H1 (cell line): ENCODE measurements around the gene IQGAP3. TPM values are rescaled to one million over a fixed set of nuclear protein-coding genes. Genes with fewer than 3 reads are reported as not detected.

Experiments
- CTCF ChIA-PET: fragments of 300-600 bp; sonication (Branson Sonifier 250); formaldehyde crosslinking; loops from one replicate; lab custom pipeline; 2021; ENCODE audit not compliant: partially characterized antibody; lab: Charles Lee
- POLR2A ChIA-PET: fragments of 300-600 bp; sonication (Branson Sonifier 250); formaldehyde crosslinking; loops from one replicate; lab custom pipeline; 2021; ENCODE audit warnings: inconsistent platforms; ENCODE audit not compliant: partially characterized antibody; lab: Charles Lee
- DNase-seq, 2 experiments: peaks; one replicate each; pipeline versions ENCODE4 v3.0.0 to v3.0.0-alpha.2; 2010 to 2022; ENCODE audit warnings: low spot score in 2 of 2, low read depth in 1 of 2, mixed read lengths in 1 of 2
- FAIRE-seq: peaks from 2 replicates; lab custom pipeline; 2011; peaks lifted over from hg19 to GRCh38; lab: Jason Lieb, UNC
- H2AFZ ChIP-seq: 2 replicates; pipeline ENCODE4 v1.8.1; 2012; ENCODE audit warnings: low read length, inconsistent platforms
- H2AK5ac ChIP-seq: 2 replicates; pipeline ENCODE4 v1.6.1; 2013; ENCODE audit warnings: low read depth, low read length
- H2BK120ac ChIP-seq: replicated peaks from 2 replicates; pipeline ENCODE3; 2013; ENCODE audit warnings: low read depth, low read length, inconsistent platforms
- H2BK12ac ChIP-seq: 2 replicates; pipeline ENCODE4 v1.6.1; 2013; ENCODE audit warnings: low read depth, low read length
- H2BK15ac ChIP-seq: 2 replicates; pipeline ENCODE4 v1.6.1; 2013; ENCODE audit warnings: low read length
- H2BK20ac ChIP-seq: 2 replicates; pipeline ENCODE4 v1.6.1; 2013; ENCODE audit warnings: low read length
- H2BK5ac ChIP-seq: 2 replicates; pipeline ENCODE4 v1.6.1; 2013; ENCODE audit warnings: low read depth, low read length
- H3K14ac ChIP-seq: 2 replicates; pipeline ENCODE4 v1.6.1; 2013; ENCODE audit warnings: inconsistent platforms; ENCODE audit not compliant: insufficient read length
- H3K18ac ChIP-seq: 2 replicates; pipeline ENCODE4 v1.6.1; 2013; ENCODE audit warnings: low read length; ENCODE audit errors: extremely low read depth
- H3K23ac ChIP-seq: 2 replicates; pipeline ENCODE4 v1.6.1; 2013; ENCODE audit warnings: inconsistent platforms; ENCODE audit not compliant: insufficient read length
- H3K23me2 ChIP-seq: 2 replicates; pipeline ENCODE4 v1.6.1; 2013; ENCODE audit warnings: low read depth, low read length
- H3K27ac ChIP-seq: 2 replicates; pipeline ENCODE4 v1.6.1; 2011; ENCODE audit warnings: low read depth, low read length, inconsistent platforms
- H3K27me3 ChIP-seq, 4 experiments: replicated peaks in 1 of 4; 1 replicate in 1 of 4; 2 replicates in 3 of 4; pipeline versions ENCODE4 v1.6.1 to v1.8.1; 2011 to 2013; ENCODE audit warnings: low read length in 3 of 4, mild to moderate bottlenecking in 3 of 4, inconsistent platforms in 2 of 4, mixed read lengths in 2 of 4, moderate library complexity in 1 of 4; ENCODE audit not compliant: control insufficient read depth in 3 of 4, insufficient read depth in 3 of 4; ENCODE audit errors: extremely low read depth in 1 of 4
- H3K36me3 ChIP-seq, 4 experiments: 2 replicates each; pipeline versions ENCODE4 v1.6.1 to v1.8.1; 2011 to 2013; ENCODE audit warnings: mild to moderate bottlenecking in 4 of 4, low read length in 3 of 4, moderate library complexity in 2 of 4, control low read depth in 1 of 4, inconsistent platforms in 1 of 4; ENCODE audit not compliant: insufficient read depth in 4 of 4, control insufficient read depth in 2 of 4
- H3K4ac ChIP-seq: replicated peaks from 2 replicates; pipeline ENCODE3; 2013; ENCODE audit warnings: low read length, low read depth, mixed read lengths, inconsistent platforms; ENCODE audit not compliant: insufficient read length
- H3K4me1 ChIP-seq, 4 experiments: replicated peaks in 1 of 4; 1 replicate in 1 of 4; 2 replicates in 3 of 4; pipeline versions ENCODE4 v1.6.1 to v1.8.1; 2011 to 2013; ENCODE audit warnings: low read length in 3 of 4, inconsistent platforms in 2 of 4, mixed read lengths in 1 of 4; ENCODE audit not compliant: insufficient read depth in 4 of 4, control insufficient read depth in 3 of 4
- H3K4me2 ChIP-seq, 2 experiments: 2 replicates each; pipeline versions ENCODE4 v1.6.1 to v1.8.1; 2011 to 2013; ENCODE audit warnings: low read depth in 2 of 2, low read length in 2 of 2, control low read depth in 1 of 2, inconsistent platforms in 1 of 2, mild to moderate bottlenecking in 1 of 2; ENCODE audit not compliant: insufficient read depth in 1 of 2
- H3K4me3 ChIP-seq, 4 experiments: fragments of 200-600, 300-600 bp in 1 of 4; sonication (generic), shearing (Covaris generic), sonication (Bioruptor Twin) in 1 of 4; 2 replicates each; pipeline versions ENCODE4 v1.5.1 to v1.8.1; 2011 to 2016; ENCODE audit warnings: low read length in 4 of 4, low read depth in 3 of 4, control low read depth in 2 of 4, inconsistent platforms in 2 of 4, mild to moderate bottlenecking in 2 of 4, mixed read lengths in 1 of 4, moderate library complexity in 1 of 4; ENCODE audit not compliant: insufficient read depth in 2 of 4; ENCODE audit errors: extremely low read depth in 1 of 4
- H3K56ac ChIP-seq: replicated peaks from 2 replicates; pipeline ENCODE3; 2013; ENCODE audit warnings: low read depth, mild to moderate bottlenecking, mixed read lengths, low read length, inconsistent platforms; ENCODE audit not compliant: insufficient read length
- H3K79me1 ChIP-seq: 2 replicates; pipeline ENCODE4 v1.6.1; 2013; ENCODE audit warnings: low read depth, low read length, control low read depth
- H3K79me2 ChIP-seq, 2 experiments: 2 replicates each; pipeline versions ENCODE4 v1.6.1 to v1.8.1; 2012 to 2013; ENCODE audit warnings: low read length in 2 of 2, mild to moderate bottlenecking in 2 of 2, inconsistent platforms in 1 of 2; ENCODE audit not compliant: insufficient read depth in 2 of 2, control insufficient read depth in 1 of 2
- H3K9ac ChIP-seq, 4 experiments: replicated peaks in 1 of 4; 1 replicate in 1 of 4; 2 replicates in 3 of 4; pipeline versions ENCODE4 v1.6.1 to v1.8.1; 2011 to 2013; ENCODE audit warnings: low read depth in 3 of 4, low read length in 3 of 4, control low read depth in 2 of 4, mild to moderate bottlenecking in 2 of 4, moderate library complexity in 2 of 4, inconsistent platforms in 1 of 4; ENCODE audit errors: extremely low read depth in 1 of 4
- H3K9me3 ChIP-seq, 2 experiments: 2 replicates each; pipeline versions ENCODE4 v1.6.1 to v1.8.1; 2012 to 2013; ENCODE audit warnings: mild to moderate bottlenecking in 2 of 2, moderate library complexity in 2 of 2, control low read depth in 1 of 2, inconsistent platforms in 1 of 2, low read depth in 1 of 2, low read length in 1 of 2, mixed read lengths in 1 of 2; ENCODE audit not compliant: insufficient read depth in 2 of 2
- H4K20me1 ChIP-seq, 2 experiments: replicated peaks in 1 of 2; 2 replicates each; pipeline versions ENCODE3 to v1.8.1; 2011 to 2013; ENCODE audit warnings: inconsistent platforms in 2 of 2, low read length in 2 of 2, mild to moderate bottlenecking in 1 of 2; ENCODE audit not compliant: insufficient read depth in 2 of 2, control insufficient read depth in 1 of 2
- H4K5ac ChIP-seq: 2 replicates; pipeline ENCODE4 v1.6.1; 2013; ENCODE audit warnings: low read length, low read depth, mixed read lengths, inconsistent platforms; ENCODE audit not compliant: insufficient read length
- H4K8ac ChIP-seq: 2 replicates; pipeline ENCODE4 v1.8.0; 2013; ENCODE audit warnings: mild to moderate bottlenecking, moderate library complexity, low read length, inconsistent platforms; ENCODE audit not compliant: insufficient read depth; ENCODE audit errors: extremely low read depth
- H4K91ac ChIP-seq: replicated peaks from 2 replicates; pipeline ENCODE3; 2013; ENCODE audit warnings: low read length, mixed read lengths, inconsistent platforms; ENCODE audit not compliant: insufficient read length
- BRCA1 ChIP-seq: IDR thresholded peaks from 2 replicates; pipeline ENCODE4 v1.6.1; 2012; ENCODE audit warnings: low read depth, low read length, improper control_type of control experiment
- EGR1 ChIP-seq: IDR thresholded peaks from 2 replicates; pipeline ENCODE4 v1.6.1; 2011; ENCODE audit warnings: low read depth, low read length, borderline replicate concordance
- PHF8 ChIP-seq: fragments of 200-600 bp; sonication (generic); conservative IDR thresholded peaks from 2 replicates; pipeline ENCODE4 v1.7.1; 2012; ENCODE audit warnings: low read depth, mild to moderate bottlenecking, inconsistent platforms, low read length, moderate library complexity
- POLR2A ChIP-seq, 2 experiments: IDR thresholded peaks; 1 replicate in 1 of 2; 2 replicates in 1 of 2; pipeline ENCODE4 v1.6.1; 2011; ENCODE audit warnings: low read depth in 2 of 2, low read length in 2 of 2, mild to moderate bottlenecking in 2 of 2; ENCODE audit errors: control extremely low read depth in 1 of 2
- SP2 ChIP-seq: IDR thresholded peaks from 2 replicates; pipeline ENCODE4 v1.6.1; 2012; ENCODE audit warnings: mild to moderate bottlenecking, low read length, inconsistent platforms
- WGBS, 2 experiments: shearing (Covaris generic) in 1 of 2; methylation state at CpG; one replicate each; pipeline versions ENCODE4 v1.1.6 to v1.1.7; 2013 to 2015; ENCODE audit warnings: low lambda C conversion rate in 2 of 2, mixed read lengths in 2 of 2, inconsistent platforms in 1 of 2, low coverage in 1 of 2, missing lambda C conversion rate in 1 of 2; ENCODE audit not compliant: insufficient replicate concordance in 2 of 2, insufficient coverage in 1 of 2, insufficient read length in 1 of 2; ENCODE audit errors: extremely low coverage in 1 of 2, missing lambda C conversion rate in 1 of 2; 5-methylcytosine and 5-hydroxymethylcytosine counted together
- polyA plus RNA-seq, 7 experiments: library from polyadenylated mRNA; depleted of rRNA in 3 of 7; stranded (reverse) in 5 of 7; unstranded in 2 of 7; fragments of >200 nt in 5 of 7; fragments of 200-250 nt in 2 of 7; gene quantifications; 1 replicate in 5 of 7; 2 replicates in 1 of 7; 4 replicates in 1 of 7; pipeline versions ENCODE4 v1.2.1 to v1.2.3, GENCODE V29; 2011 to 2013; ENCODE audit warnings: missing spikeins in 2 of 7, mixed read lengths in 2 of 7
- total RNA-seq: library from RNA; stranded (reverse); fragmentation: NEBNext Ultra II Directional; extraction: Animal tissue kit (Norgen Biotek cat#: 25700); gene quantifications from 2 replicates; pipeline ENCODE4 v1.2.1, GENCODE V29; 2021
- TF ChIP-seq, protein P1 (sequence below): IDR thresholded peaks from 2 replicates; pipeline ENCODE4 v1.6.1; 2011; ENCODE audit warnings: low read depth, mild to moderate bottlenecking, low read length; ENCODE audit not compliant: insufficient read depth

IQGAP3 gene
- total and polyA plus RNA-seq, 2 of the 8 experiments (the other 6 are each of a cell fraction or from before 2014, with no cell fraction given) = 14.6 to 22.3 TPM

GRCh38 chr1:156524481-156524869 is 47.9 kb downstream of the IQGAP3 start:
- Histone ChIP-seq H3K79me2 (no peaks in the 10 kb centered on the region), H3K14ac (no peak overlapping the region), H2BK20ac (no peak overlapping the region), H3K23ac (no peak overlapping the region), H2AFZ (no peak overlapping the region), H3K56ac (no peak overlapping the region), H3K27me3 (no peaks in the 10 kb centered on the region), H2AK5ac (no peak overlapping the region), H4K8ac (no peak overlapping the region), H3K23me2 (no peaks in the 10 kb centered on the region), H3K4me1 (peaks cover 3 to 15% (median 11%) of the 10 kb centered on the region in 4 experiments), H2BK12ac (no peak overlapping the region), H2BK120ac (no peak overlapping the region), H4K91ac (no peak overlapping the region), H3K4me3 (no peak overlapping the region), H2BK5ac (no peak overlapping the region), H2BK15ac (no peak overlapping the region), H3K9me3 (no peaks in the 10 kb centered on the region), H3K4me2 (no peak overlapping the region), H3K9ac (no peak overlapping the region), H3K36me3 (peaks cover 3 to 13% (median 7%) of the 10 kb centered on the region in 4 experiments; a peak in 6 of 8 replicates), H4K20me1 (no peaks in the 10 kb centered on the region), H4K5ac (no peak overlapping the region), H3K79me1 (no peaks in the 10 kb centered on the region), H3K4ac (no peak overlapping the region), H3K27ac (no peak overlapping the region), H3K18ac (no peak overlapping the region)
- 96% methylated on average over 3 of the region's 3 CpGs; no CpG with 5 or more reads in 1 of the 2 experiments for WGBS, 2 experiments
- CTCF ChIA-PET = interaction anchor here (0.7 to 4.7 kb wide), 13 partner anchors 8 to 103 kb away, joined by 3 to 25 read pairs (median 6); partner anchors contain the start of genes MEF2D and TTC24
- FAIRE-seq = no peak
- TF ChIP-seq EGR1 (no peak), PHF8 (no peak), BRCA1 (no peak), POLR2A (IDR thresholded peaks at IDR 0.05; ENCODE audit: control extremely low read depth in 1 of 2, low read depth in 2 of 2, low read length in 2 of 2) (no peak), SP2 (no peak)
- TF ChIP-seq, protein P1, sequence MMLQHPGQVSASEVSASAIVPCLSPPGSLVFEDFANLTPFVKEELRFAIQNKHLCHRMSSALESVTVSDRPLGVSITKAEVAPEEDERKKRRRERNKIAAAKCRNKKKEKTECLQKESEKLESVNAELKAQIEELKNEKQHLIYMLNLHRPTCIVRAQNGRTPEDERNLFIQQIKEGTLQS = no peak
- DNase-seq = no peak
- POLR2A ChIA-PET = interaction anchor here (0.8 to 3.9 kb wide), 9 partner anchors 9 to 371 kb away, joined by 3 to 20 read pairs (median 4); partner anchors contain the start of genes GPATCH4, MEF2D and SEMA4A
